ENCODE data around the gene ADAMTSL1. TPM values are rescaled to one million over a fixed set of nuclear protein-coding genes. Genes with fewer than 3 reads are reported as not detected.

Gene ADAMTSL1
- total RNA-seq, 4 donors from 2014 or later, result 0.32 to 2.3 (median 1.3) TPM

- Histone ChIP-seq H3K36me3 (no peaks in the 10 kb centered on the region), H3K27me3 (no peaks in the 10 kb centered on the region), H3K27ac (no peak overlapping the region), H3K4me1 (no peaks in the 10 kb centered on the region), H3K9me3 (no peaks in the 10 kb centered on the region), H3K4me3 (no peak overlapping the region)
- 68% methylated on average over 3 of the region's 3 CpGs for WGBS
- DNase-seq (ENCODE audit: low spot score in 2 of 2), result no peak
- no peak for TF ChIP-seq POLR2AphosphoS5 (IDR thresholded peaks at IDR 0.05)
- no peak for TF ChIP-seq POLR2A (IDR thresholded peaks at IDR 0.05)
- TF ChIP-seq CTCF (IDR thresholded peaks at IDR 0.05), result no peak
- no peak for TF ChIP-seq EP300 (IDR thresholded peaks at IDR 0.05)
These were observed 347.8 kb downstream of the ADAMTSL1 start for GRCh38 chr9:18821788-18822187.

GRCh38 chr9:18822850-18823249 is 348.9 kb downstream of the ADAMTSL1 start:
- DNase-seq (ENCODE audit: low spot score in 2 of 2), result no peak
- H3K4me3 ChIP-seq, result no peak overlapping the region
- no peaks in the 10 kb centered on the region for H3K27me3 ChIP-seq
- no peak for TF ChIP-seq POLR2A (IDR thresholded peaks at IDR 0.05)
- TF ChIP-seq EP300 (IDR thresholded peaks at IDR 0.05), result no peak
- TF ChIP-seq CTCF (IDR thresholded peaks at IDR 0.05), result no peak
- no peak for TF ChIP-seq POLR2AphosphoS5 (IDR thresholded peaks at IDR 0.05)
- no peaks in the 10 kb centered on the region for H3K36me3 ChIP-seq
- WGBS, result 84% methylated on average over 5 of the region's 5 CpGs
- no peaks in the 10 kb centered on the region for H3K9me3 ChIP-seq
- H3K27ac ChIP-seq, result no peak overlapping the region
- no peaks in the 10 kb centered on the region for H3K4me1 ChIP-seq

GRCh38 chr9:18824095-18824666 is 350.2 kb downstream of the ADAMTSL1 start:
- H3K4me1 ChIP-seq, result no peaks in the 10 kb centered on the region
- no peaks in the 10 kb centered on the region for H3K36me3 ChIP-seq
- no peaks in the 10 kb centered on the region for H3K9me3 ChIP-seq
- no peaks in the 10 kb centered on the region for H3K27me3 ChIP-seq
- no peak overlapping the region for H3K4me3 ChIP-seq
- no peak for TF ChIP-seq POLR2A (IDR thresholded peaks at IDR 0.05)
- no peak for TF ChIP-seq POLR2AphosphoS5 (IDR thresholded peaks at IDR 0.05)
- TF ChIP-seq CTCF (IDR thresholded peaks at IDR 0.05), result no peak
- TF ChIP-seq EP300 (IDR thresholded peaks at IDR 0.05), result no peak
- DNase-seq (ENCODE audit: low spot score in 2 of 2), result no peak
- WGBS, result 48% methylated on average over 4 of the region's 4 CpGs
- no peak overlapping the region for H3K27ac ChIP-seq

GRCh38 chr9:18825656-18826170 is 351.8 kb downstream of the ADAMTSL1 start:
- no peaks in the 10 kb centered on the region for H3K27me3 ChIP-seq
- no peak overlapping the region for H3K4me3 ChIP-seq
- no peaks in the 10 kb centered on the region for H3K36me3 ChIP-seq
- WGBS, result 78% methylated on average over 3 of the region's 3 CpGs
- TF ChIP-seq CTCF (IDR thresholded peaks at IDR 0.05), result no peak
- no peak for TF ChIP-seq POLR2AphosphoS5 (IDR thresholded peaks at IDR 0.05)
- no peak for TF ChIP-seq EP300 (IDR thresholded peaks at IDR 0.05)
- H3K9me3 ChIP-seq, result no peaks in the 10 kb centered on the region
- no peak for DNase-seq (ENCODE audit: low spot score in 2 of 2)
- H3K4me1 ChIP-seq, result no peaks in the 10 kb centered on the region
- no peak overlapping the region for H3K27ac ChIP-seq

- no peak overlapping the region for H3K27ac ChIP-seq
These were observed 352.3 kb downstream of the ADAMTSL1 start for GRCh38 chr9:18826248-18826647.

More at GRCh38 chr9:18826248-18826647, 352.3 kb downstream of the ADAMTSL1 start:
- no peak for TF ChIP-seq EP300 (IDR thresholded peaks at IDR 0.05)
- no peak for TF ChIP-seq CTCF (IDR thresholded peaks at IDR 0.05)
- no peak for TF ChIP-seq POLR2AphosphoS5 (IDR thresholded peaks at IDR 0.05)
- TF ChIP-seq POLR2A (IDR thresholded peaks at IDR 0.05), result no peak
- Histone ChIP-seq H3K4me1 (no peaks in the 10 kb centered on the region), H3K36me3 (no peaks in the 10 kb centered on the region), H3K9me3 (no peaks in the 10 kb centered on the region), H3K27me3 (no peaks in the 10 kb centered on the region), H3K4me3 (no peak overlapping the region)
- no peak for DNase-seq (ENCODE audit: low spot score in 2 of 2)
- 87% methylated on average over 6 of the region's 6 CpGs for WGBS

All from suprapubic skin (tissue), 4 donors.